Body of pancreas (tissue), 4 donors: ENCODE data around the gene TOM1.

Experiments
- POLR2A ChIP-seq, 3 donors: fragments of 450-650 bp; IDR thresholded peaks; one replicate each; pipeline ENCODE4 v1.6.1; 2016; ENCODE audit warnings: antibody characterized with exemption in 3 of 3, mild to moderate bottlenecking in 2 of 3
- TF ChIP-seq, protein P1 (sequence below), 7 experiments: fragments of 450-650 bp in 4 of 7; fragments of 200-600 bp in 3 of 7; sonication (generic) in 3 of 7; IDR thresholded peaks; one replicate each; pipeline ENCODE4 v1.5.1; 2016 to 2019; ENCODE audit warnings: antibody characterized with exemption in 7 of 7

GRCh38 chr22:35318346-35319215 lies 18.9 kb downstream of the TOM1 start:
- no peak for TF ChIP-seq POLR2A (IDR thresholded peaks at IDR 0.05)
- TF ChIP-seq, protein P1, sequence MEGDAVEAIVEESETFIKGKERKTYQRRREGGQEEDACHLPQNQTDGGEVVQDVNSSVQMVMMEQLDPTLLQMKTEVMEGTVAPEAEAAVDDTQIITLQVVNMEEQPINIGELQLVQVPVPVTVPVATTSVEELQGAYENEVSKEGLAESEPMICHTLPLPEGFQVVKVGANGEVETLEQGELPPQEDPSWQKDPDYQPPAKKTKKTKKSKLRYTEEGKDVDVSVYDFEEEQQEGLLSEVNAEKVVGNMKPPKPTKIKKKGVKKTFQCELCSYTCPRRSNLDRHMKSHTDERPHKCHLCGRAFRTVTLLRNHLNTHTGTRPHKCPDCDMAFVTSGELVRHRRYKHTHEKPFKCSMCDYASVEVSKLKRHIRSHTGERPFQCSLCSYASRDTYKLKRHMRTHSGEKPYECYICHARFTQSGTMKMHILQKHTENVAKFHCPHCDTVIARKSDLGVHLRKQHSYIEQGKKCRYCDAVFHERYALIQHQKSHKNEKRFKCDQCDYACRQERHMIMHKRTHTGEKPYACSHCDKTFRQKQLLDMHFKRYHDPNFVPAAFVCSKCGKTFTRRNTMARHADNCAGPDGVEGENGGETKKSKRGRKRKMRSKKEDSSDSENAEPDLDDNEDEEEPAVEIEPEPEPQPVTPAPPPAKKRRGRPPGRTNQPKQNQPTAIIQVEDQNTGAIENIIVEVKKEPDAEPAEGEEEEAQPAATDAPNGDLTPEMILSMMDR (IDR thresholded peaks at IDR 0.05), result no peak
